Astrocyte of the hippocampus (primary cell): ENCODE results near the gene CELF2.

Experiments used
- DNase-seq: peaks from one replicate; pipeline ENCODE4 v3.0.0; 2011; ENCODE audit warnings: low read depth, low spot score

The CELF2 gene

GRCh38 chr10:11023009-11023953 lies 5.6 kb downstream of the CELF2 start:
- no peak for DNase-seq

GRCh38 chr10:11024596-11024995 lies 6.9 kb downstream of the CELF2 start:
- DNase-seq = peak; percentile 48

GRCh38 chr10:11025978-11026377 lies 8.3 kb downstream of the CELF2 start:
- no peak for DNase-seq

GRCh38 chr10:11026773-11027172 lies 9.1 kb downstream of the CELF2 start:
- DNase-seq = no peak

GRCh38 chr10:11034762-11035161 lies 17.1 kb downstream of the CELF2 start:
- DNase-seq = no peak

GRCh38 chr10:11035301-11035991 lies 17.8 kb downstream of the CELF2 start:
- DNase-seq = peak; percentile 70

- DNase-seq = peak; percentile 74
Measured at GRCh38 chr10:11036424-11037011, 18.8 kb downstream of the CELF2 start.

- no peak for DNase-seq
Measured at GRCh38 chr10:11037991-11038390, 20.3 kb downstream of the CELF2 start.

GRCh38 chr10:11042357-11042756 lies 24.7 kb downstream of the CELF2 start:
- no peak for DNase-seq

GRCh38 chr10:11043039-11043438 lies 25.4 kb downstream of the CELF2 start:
- no peak for DNase-seq

- DNase-seq = no peak
Measured at GRCh38 chr10:11043446-11044127, 25.9 kb downstream of the CELF2 start.

- no peak for DNase-seq
Measured at GRCh38 chr10:11045487-11045886, 27.8 kb downstream of the CELF2 start.

GRCh38 chr10:11045995-11046775 lies 28.5 kb downstream of the CELF2 start:
- no peak for DNase-seq

- no peak for DNase-seq
Measured at GRCh38 chr10:11046776-11047160, 29.1 kb downstream of the CELF2 start.

- no peak for DNase-seq
Measured at GRCh38 chr10:11048707-11049278, 31.1 kb downstream of the CELF2 start.

GRCh38 chr10:11049806-11050205 lies 32.1 kb downstream of the CELF2 start:
- no peak for DNase-seq

GRCh38 chr10:11050301-11051287 lies 32.9 kb downstream of the CELF2 start:
- DNase-seq = no peak

GRCh38 chr10:11057018-11057417 lies 39.3 kb downstream of the CELF2 start:
- no peak for DNase-seq

GRCh38 chr10:11057448-11057847 lies 39.8 kb downstream of the CELF2 start:
- no peak for DNase-seq

- DNase-seq = no peak
Measured at GRCh38 chr10:11057994-11058393, 40.3 kb downstream of the CELF2 start.
